H1 (cell line): ENCODE measurements around the gene PDE9A. TPM values are rescaled to one million over a fixed set of nuclear protein-coding genes. Genes with fewer than 3 reads are reported as not detected.

Source experiments
- CTCF ChIA-PET: fragments of 300-600 bp; sonication (Branson Sonifier 250); formaldehyde crosslinking; loops from one replicate; lab custom pipeline; 2021; ENCODE audit not compliant: partially characterized antibody; lab: Charles Lee
- POLR2A ChIA-PET: fragments of 300-600 bp; sonication (Branson Sonifier 250); formaldehyde crosslinking; loops from one replicate; lab custom pipeline; 2021; ENCODE audit warnings: inconsistent platforms; ENCODE audit not compliant: partially characterized antibody; lab: Charles Lee
- DNase-seq, 2 experiments: peaks; one replicate each; pipeline versions ENCODE4 v3.0.0 to v3.0.0-alpha.2; 2010 to 2022; ENCODE audit warnings: low spot score in 2 of 2, low read depth in 1 of 2, mixed read lengths in 1 of 2
- FAIRE-seq: peaks from 2 replicates; lab custom pipeline; 2011; peaks lifted over from hg19 to GRCh38; lab: Jason Lieb, UNC
- H2AFZ ChIP-seq: 2 replicates; pipeline ENCODE4 v1.8.1; 2012; ENCODE audit warnings: low read length, inconsistent platforms
- H2AK5ac ChIP-seq: 2 replicates; pipeline ENCODE4 v1.6.1; 2013; ENCODE audit warnings: low read depth, low read length
- H2BK120ac ChIP-seq: replicated peaks from 2 replicates; pipeline ENCODE3; 2013; ENCODE audit warnings: low read depth, low read length, inconsistent platforms
- H2BK12ac ChIP-seq: 2 replicates; pipeline ENCODE4 v1.6.1; 2013; ENCODE audit warnings: low read depth, low read length
- H2BK15ac ChIP-seq: 2 replicates; pipeline ENCODE4 v1.6.1; 2013; ENCODE audit warnings: low read length
- H2BK20ac ChIP-seq: 2 replicates; pipeline ENCODE4 v1.6.1; 2013; ENCODE audit warnings: low read length
- H2BK5ac ChIP-seq: 2 replicates; pipeline ENCODE4 v1.6.1; 2013; ENCODE audit warnings: low read depth, low read length
- H3K14ac ChIP-seq: 2 replicates; pipeline ENCODE4 v1.6.1; 2013; ENCODE audit warnings: inconsistent platforms; ENCODE audit not compliant: insufficient read length
- H3K18ac ChIP-seq: 2 replicates; pipeline ENCODE4 v1.6.1; 2013; ENCODE audit warnings: low read length; ENCODE audit errors: extremely low read depth
- H3K23ac ChIP-seq: 2 replicates; pipeline ENCODE4 v1.6.1; 2013; ENCODE audit warnings: inconsistent platforms; ENCODE audit not compliant: insufficient read length
- H3K23me2 ChIP-seq: 2 replicates; pipeline ENCODE4 v1.6.1; 2013; ENCODE audit warnings: low read depth, low read length
- H3K27ac ChIP-seq: 2 replicates; pipeline ENCODE4 v1.6.1; 2011; ENCODE audit warnings: low read depth, low read length, inconsistent platforms
- H3K27me3 ChIP-seq, 4 experiments: replicated peaks in 1 of 4; 1 replicate in 1 of 4; 2 replicates in 3 of 4; pipeline versions ENCODE4 v1.6.1 to v1.8.1; 2011 to 2013; ENCODE audit warnings: low read length in 3 of 4, mild to moderate bottlenecking in 3 of 4, inconsistent platforms in 2 of 4, mixed read lengths in 2 of 4, moderate library complexity in 1 of 4; ENCODE audit not compliant: control insufficient read depth in 3 of 4, insufficient read depth in 3 of 4; ENCODE audit errors: extremely low read depth in 1 of 4
- H3K36me3 ChIP-seq, 4 experiments: 2 replicates each; pipeline versions ENCODE4 v1.6.1 to v1.8.1; 2011 to 2013; ENCODE audit warnings: mild to moderate bottlenecking in 4 of 4, low read length in 3 of 4, moderate library complexity in 2 of 4, control low read depth in 1 of 4, inconsistent platforms in 1 of 4; ENCODE audit not compliant: insufficient read depth in 4 of 4, control insufficient read depth in 2 of 4
- H3K4ac ChIP-seq: replicated peaks from 2 replicates; pipeline ENCODE3; 2013; ENCODE audit warnings: low read length, low read depth, mixed read lengths, inconsistent platforms; ENCODE audit not compliant: insufficient read length
- H3K4me1 ChIP-seq, 4 experiments: replicated peaks in 1 of 4; 1 replicate in 1 of 4; 2 replicates in 3 of 4; pipeline versions ENCODE4 v1.6.1 to v1.8.1; 2011 to 2013; ENCODE audit warnings: low read length in 3 of 4, inconsistent platforms in 2 of 4, mixed read lengths in 1 of 4; ENCODE audit not compliant: insufficient read depth in 4 of 4, control insufficient read depth in 3 of 4
- H3K4me2 ChIP-seq, 2 experiments: 2 replicates each; pipeline versions ENCODE4 v1.6.1 to v1.8.1; 2011 to 2013; ENCODE audit warnings: low read depth in 2 of 2, low read length in 2 of 2, control low read depth in 1 of 2, inconsistent platforms in 1 of 2, mild to moderate bottlenecking in 1 of 2; ENCODE audit not compliant: insufficient read depth in 1 of 2
- H3K4me3 ChIP-seq, 4 experiments: fragments of 200-600, 300-600 bp in 1 of 4; sonication (generic), shearing (Covaris generic), sonication (Bioruptor Twin) in 1 of 4; 2 replicates each; pipeline versions ENCODE4 v1.5.1 to v1.8.1; 2011 to 2016; ENCODE audit warnings: low read length in 4 of 4, low read depth in 3 of 4, control low read depth in 2 of 4, inconsistent platforms in 2 of 4, mild to moderate bottlenecking in 2 of 4, mixed read lengths in 1 of 4, moderate library complexity in 1 of 4; ENCODE audit not compliant: insufficient read depth in 2 of 4; ENCODE audit errors: extremely low read depth in 1 of 4
- H3K56ac ChIP-seq: replicated peaks from 2 replicates; pipeline ENCODE3; 2013; ENCODE audit warnings: low read depth, mild to moderate bottlenecking, mixed read lengths, low read length, inconsistent platforms; ENCODE audit not compliant: insufficient read length
- H3K79me1 ChIP-seq: 2 replicates; pipeline ENCODE4 v1.6.1; 2013; ENCODE audit warnings: low read depth, low read length, control low read depth
- H3K79me2 ChIP-seq, 2 experiments: 2 replicates each; pipeline versions ENCODE4 v1.6.1 to v1.8.1; 2012 to 2013; ENCODE audit warnings: low read length in 2 of 2, mild to moderate bottlenecking in 2 of 2, inconsistent platforms in 1 of 2; ENCODE audit not compliant: insufficient read depth in 2 of 2, control insufficient read depth in 1 of 2
- H3K9ac ChIP-seq, 4 experiments: replicated peaks in 1 of 4; 1 replicate in 1 of 4; 2 replicates in 3 of 4; pipeline versions ENCODE4 v1.6.1 to v1.8.1; 2011 to 2013; ENCODE audit warnings: low read depth in 3 of 4, low read length in 3 of 4, control low read depth in 2 of 4, mild to moderate bottlenecking in 2 of 4, moderate library complexity in 2 of 4, inconsistent platforms in 1 of 4; ENCODE audit errors: extremely low read depth in 1 of 4
- H3K9me3 ChIP-seq, 2 experiments: 2 replicates each; pipeline versions ENCODE4 v1.6.1 to v1.8.1; 2012 to 2013; ENCODE audit warnings: mild to moderate bottlenecking in 2 of 2, moderate library complexity in 2 of 2, control low read depth in 1 of 2, inconsistent platforms in 1 of 2, low read depth in 1 of 2, low read length in 1 of 2, mixed read lengths in 1 of 2; ENCODE audit not compliant: insufficient read depth in 2 of 2
- H4K20me1 ChIP-seq, 2 experiments: replicated peaks in 1 of 2; 2 replicates each; pipeline versions ENCODE3 to v1.8.1; 2011 to 2013; ENCODE audit warnings: inconsistent platforms in 2 of 2, low read length in 2 of 2, mild to moderate bottlenecking in 1 of 2; ENCODE audit not compliant: insufficient read depth in 2 of 2, control insufficient read depth in 1 of 2
- H4K5ac ChIP-seq: 2 replicates; pipeline ENCODE4 v1.6.1; 2013; ENCODE audit warnings: low read length, low read depth, mixed read lengths, inconsistent platforms; ENCODE audit not compliant: insufficient read length
- H4K8ac ChIP-seq: 2 replicates; pipeline ENCODE4 v1.8.0; 2013; ENCODE audit warnings: mild to moderate bottlenecking, moderate library complexity, low read length, inconsistent platforms; ENCODE audit not compliant: insufficient read depth; ENCODE audit errors: extremely low read depth
- H4K91ac ChIP-seq: replicated peaks from 2 replicates; pipeline ENCODE3; 2013; ENCODE audit warnings: low read length, mixed read lengths, inconsistent platforms; ENCODE audit not compliant: insufficient read length
- ATF2 ChIP-seq: IDR thresholded peaks from 2 replicates; pipeline ENCODE4 v1.6.1; 2012; ENCODE audit warnings: low read length, inconsistent platforms
- CHD2 ChIP-seq: IDR thresholded peaks from 2 replicates; pipeline ENCODE4 v1.6.1; 2012; ENCODE audit warnings: low read length, improper control_type of control experiment
- CTBP2 ChIP-seq: IDR thresholded peaks from 2 replicates; pipeline ENCODE4 v1.7.0; 2011; ENCODE audit warnings: borderline replicate concordance, mild to moderate bottlenecking, moderate library complexity, mixed read lengths, low read length; ENCODE audit not compliant: insufficient read depth, insufficient read length
- EP300 ChIP-seq, 2 experiments: IDR thresholded peaks; 1 replicate in 1 of 2; 2 replicates in 1 of 2; pipeline ENCODE4 v1.6.1; 2011 to 2012; ENCODE audit warnings: low read depth in 2 of 2, low read length in 2 of 2, mild to moderate bottlenecking in 2 of 2, borderline replicate concordance in 1 of 2, inconsistent platforms in 1 of 2, moderate library complexity in 1 of 2
- GABPA ChIP-seq: IDR thresholded peaks from 2 replicates; pipeline ENCODE4 v1.6.1; 2011; ENCODE audit warnings: mild to moderate bottlenecking, low read length, moderate library complexity, borderline replicate concordance; ENCODE audit not compliant: insufficient read depth
- JUND ChIP-seq: IDR thresholded peaks from 2 replicates; pipeline ENCODE4 v1.6.1; 2011; ENCODE audit warnings: mild to moderate bottlenecking, improper control_type of control experiment, low read length
- RAD21 ChIP-seq, 2 experiments: IDR thresholded peaks in 1 of 2; conservative IDR thresholded peaks in 1 of 2; 2 replicates each; pipeline ENCODE4 v1.6.1; 2011; ENCODE audit warnings: low read depth in 2 of 2, low read length in 2 of 2, improper control_type of control experiment in 1 of 2, inconsistent platforms in 1 of 2, mild to moderate bottlenecking in 1 of 2, moderate library complexity in 1 of 2
- SIRT6 ChIP-seq: IDR thresholded peaks from one replicate; pipeline ENCODE4 v1.7.1; 2012; ENCODE audit warnings: low read length, inconsistent platforms
- TAF1 ChIP-seq: IDR thresholded peaks from 2 replicates; pipeline ENCODE4 v1.6.1; 2011; ENCODE audit warnings: mild to moderate bottlenecking, low read depth, low read length
- WGBS, 2 experiments: shearing (Covaris generic) in 1 of 2; methylation state at CpG; one replicate each; pipeline versions ENCODE4 v1.1.6 to v1.1.7; 2013 to 2015; ENCODE audit warnings: low lambda C conversion rate in 2 of 2, mixed read lengths in 2 of 2, inconsistent platforms in 1 of 2, low coverage in 1 of 2, missing lambda C conversion rate in 1 of 2; ENCODE audit not compliant: insufficient replicate concordance in 2 of 2, insufficient coverage in 1 of 2, insufficient read length in 1 of 2; ENCODE audit errors: extremely low coverage in 1 of 2, missing lambda C conversion rate in 1 of 2; 5-methylcytosine and 5-hydroxymethylcytosine counted together
- polyA plus RNA-seq, 7 experiments: library from polyadenylated mRNA; depleted of rRNA in 3 of 7; stranded (reverse) in 5 of 7; unstranded in 2 of 7; fragments of >200 nt in 5 of 7; fragments of 200-250 nt in 2 of 7; gene quantifications; 1 replicate in 5 of 7; 2 replicates in 1 of 7; 4 replicates in 1 of 7; pipeline versions ENCODE4 v1.2.1 to v1.2.3, GENCODE V29; 2011 to 2013; ENCODE audit warnings: missing spikeins in 2 of 7, mixed read lengths in 2 of 7
- total RNA-seq: library from RNA; stranded (reverse); fragmentation: NEBNext Ultra II Directional; extraction: Animal tissue kit (Norgen Biotek cat#: 25700); gene quantifications from 2 replicates; pipeline ENCODE4 v1.2.1, GENCODE V29; 2021

Gene PDE9A
- total and polyA plus RNA-seq, 2 of the 8 experiments (the other 6 are each of a cell fraction or from before 2014, with no cell fraction given), result 39.2 to 45.9 TPM

- H3K23ac ChIP-seq, result no peak overlapping the region
- H3K9ac ChIP-seq, result no peak overlapping the region
- no peaks in the 10 kb centered on the region for H3K79me2 ChIP-seq
- no peak for DNase-seq
- H2BK20ac ChIP-seq, result no peak overlapping the region
- no peak overlapping the region for H2BK12ac ChIP-seq
- H3K79me1 ChIP-seq, result no peaks in the 10 kb centered on the region
- H2AK5ac ChIP-seq, result no peak overlapping the region
- H3K14ac ChIP-seq, result no peak overlapping the region
- no peak overlapping the region for H2BK15ac ChIP-seq
- no peak overlapping the region for H3K18ac ChIP-seq
- no peak overlapping the region for H3K4ac ChIP-seq
- no peak overlapping the region for H2BK5ac ChIP-seq
- H4K20me1 ChIP-seq, result no peaks in the 10 kb centered on the region
- H3K23me2 ChIP-seq, result no peaks in the 10 kb centered on the region
- H4K5ac ChIP-seq, result no peak overlapping the region
- ChIA-PET POLR2A (interaction anchor here (0.6 kb wide), 1 partner anchor 47 kb away, joined by 3 read pairs; no protein-coding TSS in a partner anchor), CTCF (interaction anchor here (0.7 kb wide), 1 partner anchor 8 kb away, joined by 3 read pairs; no protein-coding TSS in a partner anchor)
- no peak overlapping the region for H2BK120ac ChIP-seq
- H4K8ac ChIP-seq, result no peak overlapping the region
- no peak overlapping the region for H3K27ac ChIP-seq
- no peaks in the 10 kb centered on the region for H3K9me3 ChIP-seq
- TF ChIP-seq CHD2, result no peak
- TF ChIP-seq EP300 (IDR thresholded peaks at IDR 0.05; ENCODE audit: borderline replicate concordance in 1 of 2, low read depth in 2 of 2, low read length in 2 of 2), result no peak
- TF ChIP-seq GABPA, result no peak
- TF ChIP-seq RAD21 (IDR thresholded peaks at IDR 0.05 in 1 of 2, conservative IDR thresholded peaks at IDR 0.05 in 1 of 2; ENCODE audit: low read depth in 2 of 2, low read length in 2 of 2), result no peak
- no peak for TF ChIP-seq SIRT6
- TF ChIP-seq CTBP2, result no peak
- no peak for TF ChIP-seq TAF1
- no peak for TF ChIP-seq JUND
- no peak for TF ChIP-seq ATF2
- H3K4me1 ChIP-seq, result peaks cover 0 to 8% (median 4%) of the 10 kb centered on the region in 4 experiments; a peak in 6 of 7 replicates
- FAIRE-seq, result no peak
- peaks cover 0 to 13% (median 7%) of the 10 kb centered on the region in 4 experiments; a peak in 6 of 8 replicates for H3K36me3 ChIP-seq
- H3K56ac ChIP-seq, result no peak overlapping the region
- H3K4me3 ChIP-seq, result no peak overlapping the region
- no peak overlapping the region for H3K4me2 ChIP-seq
- 85 to 100% methylated on average over 1 to 7 of the region's 7 CpGs for WGBS, 2 experiments
- no peak overlapping the region for H4K91ac ChIP-seq
- H2AFZ ChIP-seq, result no peak overlapping the region
- no peaks in the 10 kb centered on the region for H3K27me3 ChIP-seq
Measured at GRCh38 chr21:42701706-42702456, 48.5 kb downstream of the PDE9A start.
